ENCODE data around the gene CARS1.

Gene CARS1

GRCh38 chr11:3003396-3004231, 53.6 kb downstream of the CARS1 start:
- H2AFZ ChIP-seq (ENCODE audit: low read length) = no peak overlapping the region
- H3K4me2 ChIP-seq (ENCODE audit: low read depth, low read length, poor library complexity, severe bottlenecking) = no peak overlapping the region
- peaks cover 32% of the 10 kb centered on the region; the same call in 1 of the 2 replicates for H3K36me3 ChIP-seq (ENCODE audit: insufficient read depth, low read length)
- no peak overlapping the region for H3K9ac ChIP-seq (ENCODE audit: low read depth, low read length, poor library complexity, severe bottlenecking)
- H3K9me3 ChIP-seq (ENCODE audit: insufficient read depth, low read depth, low read length) = no peaks in the 10 kb centered on the region
- H3F3A ChIP-seq (ENCODE audit: low read depth) = no peaks in the 10 kb centered on the region
- TF ChIP-seq EZH2phosphoT487 (IDR thresholded peaks at IDR 0.05; ENCODE audit: borderline replicate concordance) = no peak
- TF ChIP-seq, protein P1, sequence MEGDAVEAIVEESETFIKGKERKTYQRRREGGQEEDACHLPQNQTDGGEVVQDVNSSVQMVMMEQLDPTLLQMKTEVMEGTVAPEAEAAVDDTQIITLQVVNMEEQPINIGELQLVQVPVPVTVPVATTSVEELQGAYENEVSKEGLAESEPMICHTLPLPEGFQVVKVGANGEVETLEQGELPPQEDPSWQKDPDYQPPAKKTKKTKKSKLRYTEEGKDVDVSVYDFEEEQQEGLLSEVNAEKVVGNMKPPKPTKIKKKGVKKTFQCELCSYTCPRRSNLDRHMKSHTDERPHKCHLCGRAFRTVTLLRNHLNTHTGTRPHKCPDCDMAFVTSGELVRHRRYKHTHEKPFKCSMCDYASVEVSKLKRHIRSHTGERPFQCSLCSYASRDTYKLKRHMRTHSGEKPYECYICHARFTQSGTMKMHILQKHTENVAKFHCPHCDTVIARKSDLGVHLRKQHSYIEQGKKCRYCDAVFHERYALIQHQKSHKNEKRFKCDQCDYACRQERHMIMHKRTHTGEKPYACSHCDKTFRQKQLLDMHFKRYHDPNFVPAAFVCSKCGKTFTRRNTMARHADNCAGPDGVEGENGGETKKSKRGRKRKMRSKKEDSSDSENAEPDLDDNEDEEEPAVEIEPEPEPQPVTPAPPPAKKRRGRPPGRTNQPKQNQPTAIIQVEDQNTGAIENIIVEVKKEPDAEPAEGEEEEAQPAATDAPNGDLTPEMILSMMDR (conservative IDR thresholded peaks at IDR 0.05; ENCODE audit: low read length) = no peak
- no peaks in the 10 kb centered on the region for H4K20me1 ChIP-seq (ENCODE audit: insufficient read depth, low read length, poor library complexity, severe bottlenecking)
- H3K79me2 ChIP-seq (ENCODE audit: insufficient read depth, low read length) = no peaks in the 10 kb centered on the region
- no peak overlapping the region for H3K4me3 ChIP-seq (ENCODE audit: low read length, poor library complexity, severe bottlenecking)
- no peaks in the 10 kb centered on the region for H3K4me1 ChIP-seq (ENCODE audit: insufficient read depth, low read length, poor library complexity, severe bottlenecking)
- H3K9me2 ChIP-seq (replicated peaks; ENCODE audit: low read depth, low read length) = no peaks in the 10 kb centered on the region
- H3K27me3 ChIP-seq (ENCODE audit: insufficient read depth, low read length, poor library complexity, severe bottlenecking) = no peaks in the 10 kb centered on the region

- H3K79me2 ChIP-seq (ENCODE audit: insufficient read depth, low read length) = no peaks in the 10 kb centered on the region
- peaks cover 32% of the 10 kb centered on the region; the same call in 1 of the 2 replicates for H3K36me3 ChIP-seq (ENCODE audit: insufficient read depth, low read length)
- H3K4me2 ChIP-seq (ENCODE audit: low read depth, low read length, poor library complexity, severe bottlenecking) = no peak overlapping the region
- TF ChIP-seq, protein P1 (conservative IDR thresholded peaks at IDR 0.05; ENCODE audit: low read length) = no peak
- no peak for TF ChIP-seq EZH2phosphoT487 (IDR thresholded peaks at IDR 0.05; ENCODE audit: borderline replicate concordance)
- H4K20me1 ChIP-seq (ENCODE audit: insufficient read depth, low read length, poor library complexity, severe bottlenecking) = no peaks in the 10 kb centered on the region
- no peak overlapping the region for H3K4me3 ChIP-seq (ENCODE audit: low read length, poor library complexity, severe bottlenecking)
- H2AFZ ChIP-seq (ENCODE audit: low read length) = no peak overlapping the region
- H3K27me3 ChIP-seq (ENCODE audit: insufficient read depth, low read length, poor library complexity, severe bottlenecking) = no peaks in the 10 kb centered on the region
- H3K4me1 ChIP-seq (ENCODE audit: insufficient read depth, low read length, poor library complexity, severe bottlenecking) = no peaks in the 10 kb centered on the region
- H3K9me2 ChIP-seq (replicated peaks; ENCODE audit: low read depth, low read length) = no peaks in the 10 kb centered on the region
- no peaks in the 10 kb centered on the region for H3F3A ChIP-seq (ENCODE audit: low read depth)
- H3K9me3 ChIP-seq (ENCODE audit: insufficient read depth, low read depth, low read length) = no peaks in the 10 kb centered on the region
- H3K9ac ChIP-seq (ENCODE audit: low read depth, low read length, poor library complexity, severe bottlenecking) = no peak overlapping the region
Observed at GRCh38 chr11:3002871-3003270, 54.4 kb downstream of the CARS1 start.

GRCh38 chr11:3002351-3002861, 54.8 kb downstream of the CARS1 start:
- peaks cover 32% of the 10 kb centered on the region; the same call in 1 of the 2 replicates for H3K36me3 ChIP-seq (ENCODE audit: insufficient read depth, low read length)
- no peak for TF ChIP-seq EZH2phosphoT487 (IDR thresholded peaks at IDR 0.05; ENCODE audit: borderline replicate concordance)
- TF ChIP-seq, protein P1 (conservative IDR thresholded peaks at IDR 0.05; ENCODE audit: low read length) = no peak
- no peaks in the 10 kb centered on the region for H4K20me1 ChIP-seq (ENCODE audit: insufficient read depth, low read length, poor library complexity, severe bottlenecking)
- no peaks in the 10 kb centered on the region for H3K9me2 ChIP-seq (replicated peaks; ENCODE audit: low read depth, low read length)
- no peak overlapping the region for H3K4me3 ChIP-seq (ENCODE audit: low read length, poor library complexity, severe bottlenecking)
- H3F3A ChIP-seq (ENCODE audit: low read depth) = no peaks in the 10 kb centered on the region
- H3K79me2 ChIP-seq (ENCODE audit: insufficient read depth, low read length) = no peaks in the 10 kb centered on the region
- no peaks in the 10 kb centered on the region for H3K4me1 ChIP-seq (ENCODE audit: insufficient read depth, low read length, poor library complexity, severe bottlenecking)
- H2AFZ ChIP-seq (ENCODE audit: low read length) = no peak overlapping the region
- H3K4me2 ChIP-seq (ENCODE audit: low read depth, low read length, poor library complexity, severe bottlenecking) = no peak overlapping the region
- no peaks in the 10 kb centered on the region for H3K9me3 ChIP-seq (ENCODE audit: insufficient read depth, low read depth, low read length)
- no peak overlapping the region for H3K9ac ChIP-seq (ENCODE audit: low read depth, low read length, poor library complexity, severe bottlenecking)
- H3K27me3 ChIP-seq (ENCODE audit: insufficient read depth, low read length, poor library complexity, severe bottlenecking) = no peaks in the 10 kb centered on the region
